H1 (cell line): Measurements from ENCODE around the gene FAM83G. TPM values are rescaled to one million over a fixed set of nuclear protein-coding genes. Genes with fewer than 3 reads are reported as not detected.

ENCODE experiments used
- BCL11A ChIP-seq, 2 experiments: IDR thresholded peaks; one replicate each; pipeline ENCODE4 v1.6.1; 2011; ENCODE audit warnings: low read depth in 2 of 2, low read length in 2 of 2, mild to moderate bottlenecking in 2 of 2
- CEBPB ChIP-seq: IDR thresholded peaks from 2 replicates; pipeline ENCODE4 v1.6.1; 2012; ENCODE audit warnings: low read depth, low read length
- CHD7 ChIP-seq: fragments of 300-600 bp; sonication (generic); IDR thresholded peaks from 2 replicates; pipeline ENCODE4 v1.7.1; 2012; ENCODE audit warnings: low read length, moderate library complexity, mild to moderate bottlenecking, inconsistent platforms; ENCODE audit not compliant: insufficient replicate concordance
- KDM5A ChIP-seq: fragments of 200-600 bp; IDR thresholded peaks from 2 replicates; pipeline ENCODE4 v1.7.1; 2012; ENCODE audit warnings: mild to moderate bottlenecking, low read length, inconsistent platforms, mixed read lengths
- RBBP5 ChIP-seq: IDR thresholded peaks from 2 replicates; pipeline ENCODE4 v1.7.1; 2012; ENCODE audit warnings: low read depth, mild to moderate bottlenecking, inconsistent platforms, low read length, moderate library complexity, borderline replicate concordance
- RNF2 ChIP-seq: fragments of 200-900, 300-1000 bp; sonication (generic); IDR thresholded peaks from 2 replicates; pipeline ENCODE4 v1.7.1; 2016; ENCODE audit warnings: borderline replicate concordance, low read depth, mild to moderate bottlenecking, antibody characterized with exemption, low read length; ENCODE audit not compliant: poor library complexity, severe bottlenecking; ENCODE audit errors: missing control alignments
- SIRT6 ChIP-seq: IDR thresholded peaks from one replicate; pipeline ENCODE4 v1.7.1; 2012; ENCODE audit warnings: low read length, inconsistent platforms
- SRF ChIP-seq: IDR thresholded peaks from 2 replicates; pipeline ENCODE4 v1.6.1; 2011; ENCODE audit warnings: mild to moderate bottlenecking, low read depth, low read length, moderate library complexity
- TAF1 ChIP-seq: IDR thresholded peaks from 2 replicates; pipeline ENCODE4 v1.6.1; 2011; ENCODE audit warnings: mild to moderate bottlenecking, low read depth, low read length
- TBP ChIP-seq: IDR thresholded peaks from 2 replicates; pipeline ENCODE4 v1.6.1; 2011; ENCODE audit warnings: low read depth, low read length, improper control_type of control experiment
- polyA plus RNA-seq, 7 experiments: library from polyadenylated mRNA; depleted of rRNA in 3 of 7; stranded (reverse) in 5 of 7; unstranded in 2 of 7; fragments of >200 nt in 5 of 7; fragments of 200-250 nt in 2 of 7; gene quantifications; 1 replicate in 5 of 7; 2 replicates in 1 of 7; 4 replicates in 1 of 7; pipeline versions ENCODE4 v1.2.1 to v1.2.3, GENCODE V29; 2011 to 2013; ENCODE audit warnings: missing spikeins in 2 of 7, mixed read lengths in 2 of 7
- total RNA-seq: library from RNA; stranded (reverse); fragmentation: NEBNext Ultra II Directional; extraction: Animal tissue kit (Norgen Biotek cat#: 25700); gene quantifications from 2 replicates; pipeline ENCODE4 v1.2.1, GENCODE V29; 2021

The FAM83G gene
- total and polyA plus RNA-seq, 2 of the 8 experiments (the other 6 are each of a cell fraction or from before 2014, with no cell fraction given) = 15.4 to 29.0 TPM

GRCh38 chr17:19012171-19013080, 7.9 kb upstream of the FAM83G start (continued):
- TF ChIP-seq CHD7 (no peak), CEBPB (no peak), RBBP5 (no peak), RNF2 (no peak), TAF1 (no peak), SIRT6 (no peak), BCL11A (IDR thresholded peaks at IDR 0.05; ENCODE audit: low read depth in 2 of 2, low read length in 2 of 2) (no peak), SRF (no peak), TBP (no peak), KDM5A (no peak)
